ENCODE data around the gene D2HGDH.
A peak's percentile ranks its signal among the peaks of the same experiment; 100 is the strongest.

Gene D2HGDH

GRCh38 chr2:241771286-241772062 lies 37.0 kb downstream of the D2HGDH start:
- Histone ChIP-seq H3K27ac (peak overlapping the region; percentile 92), H3K9me3 (ENCODE audit: low read depth, low read length) (no peaks in the 10 kb centered on the region), H3K36me3 (ENCODE audit: insufficient read depth, low read length) (no peaks in the 10 kb centered on the region), H3K4me3 (no peak overlapping the region; the same call in 1 of the 2 replicates), H3K9ac (ENCODE audit: insufficient read length) (peak overlapping the region; percentile 62)
- no peak; the same call in 1 of the 2 replicates for TF ChIP-seq POLR2AphosphoS5 (IDR thresholded peaks at IDR 0.05; ENCODE audit: borderline replicate concordance, low read depth, low read length)
- TF ChIP-seq EZH2 (IDR thresholded peaks at IDR 0.05), result no peak
- TF ChIP-seq FOXP2 (optimal IDR thresholded peaks at IDR 0.05; ENCODE audit: control extremely low read depth, extremely low read length, insufficient read depth), result no peak
- no peak for DNase-seq (ENCODE audit: low read depth, low spot score)

DNA sequence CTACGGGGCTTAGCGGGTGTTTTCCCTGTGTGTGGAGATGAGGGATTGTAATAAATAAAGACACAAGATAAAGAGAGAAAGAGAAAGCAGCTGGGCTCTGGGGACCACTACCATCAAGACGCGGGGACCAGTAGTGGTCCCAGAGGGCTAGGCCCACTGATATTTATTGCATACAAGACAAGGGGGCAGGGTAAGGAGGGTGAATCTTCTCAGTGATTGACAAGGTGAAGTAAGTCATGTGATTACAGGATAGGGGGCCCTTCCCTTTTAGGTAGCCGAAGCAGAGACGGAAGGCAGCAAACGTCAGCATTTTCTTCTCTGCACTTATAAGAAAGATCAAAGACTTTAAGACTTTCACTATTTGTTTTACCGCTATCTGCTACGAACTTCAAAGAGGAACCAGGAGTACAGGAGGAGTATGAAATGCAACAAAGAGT lies 37.7 kb downstream of the D2HGDH start:
- Histone ChIP-seq H3K27ac (peak overlapping the region; percentile 92), H3K9me3 (ENCODE audit: low read depth, low read length) (no peaks in the 10 kb centered on the region), H3K4me3 (no peak overlapping the region; the same call in 1 of the 2 replicates), H3K9ac (ENCODE audit: insufficient read length) (peak overlapping the region; percentile 62), H3K36me3 (ENCODE audit: insufficient read depth, low read length) (no peaks in the 10 kb centered on the region)
- TF ChIP-seq EZH2 (IDR thresholded peaks at IDR 0.05) (no peak), POLR2AphosphoS5 (IDR thresholded peaks at IDR 0.05; ENCODE audit: borderline replicate concordance, low read depth, low read length) (no peak; the same call in 1 of the 2 replicates), FOXP2 (optimal IDR thresholded peaks at IDR 0.05; ENCODE audit: control extremely low read depth, extremely low read length, insufficient read depth) (no peak)
- no peak for DNase-seq (ENCODE audit: low read depth, low spot score)

- no peaks in the 10 kb centered on the region for H3K9me3 ChIP-seq (ENCODE audit: low read depth, low read length)
- H3K9ac ChIP-seq (ENCODE audit: insufficient read length), result no peak overlapping the region
- no peak for TF ChIP-seq EZH2 (IDR thresholded peaks at IDR 0.05)
- no peak for TF ChIP-seq POLR2AphosphoS5 (IDR thresholded peaks at IDR 0.05; ENCODE audit: borderline replicate concordance, low read depth, low read length)
- TF ChIP-seq FOXP2 (optimal IDR thresholded peaks at IDR 0.05; ENCODE audit: control extremely low read depth, extremely low read length, insufficient read depth), result no peak
- no peak overlapping the region for H3K4me3 ChIP-seq
- H3K27ac ChIP-seq, result peak overlapping the region; percentile 31; the same call in 1 of the 2 replicates
- no peaks in the 10 kb centered on the region for H3K36me3 ChIP-seq (ENCODE audit: insufficient read depth, low read length)
- DNase-seq (ENCODE audit: low read depth, low spot score), result no peak
Measured at GRCh38 chr2:241773511-241774418, 39.3 kb downstream of the D2HGDH start.

- peak overlapping the region; percentile 67 for H3K27ac ChIP-seq
- H3K9me3 ChIP-seq (ENCODE audit: low read depth, low read length), result no peaks in the 10 kb centered on the region
- H3K36me3 ChIP-seq (ENCODE audit: insufficient read depth, low read length), result no peaks in the 10 kb centered on the region
- peak overlapping the region; percentile 22; the same call in 1 of the 2 replicates for H3K4me3 ChIP-seq
- H3K9ac ChIP-seq (ENCODE audit: insufficient read length), result no peak overlapping the region
- TF ChIP-seq EZH2 (IDR thresholded peaks at IDR 0.05), result no peak
- peak; percentile 58; the same call in 1 of the 2 replicates for TF ChIP-seq POLR2AphosphoS5 (IDR thresholded peaks at IDR 0.05; ENCODE audit: borderline replicate concordance, low read depth, low read length)
- TF ChIP-seq FOXP2 (optimal IDR thresholded peaks at IDR 0.05; ENCODE audit: control extremely low read depth, extremely low read length, insufficient read depth), result no peak
- no peak for DNase-seq (ENCODE audit: low read depth, low spot score)
Measured at GRCh38 chr2:241774419-241775222, 40.2 kb downstream of the D2HGDH start.

- Histone ChIP-seq H3K36me3 (ENCODE audit: insufficient read depth, low read length) (no peaks in the 10 kb centered on the region), H3K9ac (ENCODE audit: insufficient read length) (no peak overlapping the region), H3K9me3 (ENCODE audit: low read depth, low read length) (no peaks in the 10 kb centered on the region)
Measured at GRCh38 chr2:241775223-241776177, 41.1 kb downstream of the D2HGDH start.

GRCh38 chr2:241776336-241777169 lies 42.1 kb downstream of the D2HGDH start, which contains the start of gene GAL3ST2:
GAL3ST2 (plus strand) TSS chr2:241776822; CDS start chr2:241776956, 134 bp downstream.
- no peak for TF ChIP-seq POLR2AphosphoS5 (IDR thresholded peaks at IDR 0.05; ENCODE audit: borderline replicate concordance, low read depth, low read length)
- TF ChIP-seq FOXP2 (optimal IDR thresholded peaks at IDR 0.05; ENCODE audit: control extremely low read depth, extremely low read length, insufficient read depth), result no peak
- TF ChIP-seq EZH2 (IDR thresholded peaks at IDR 0.05), result no peak
- no peaks in the 10 kb centered on the region for H3K9me3 ChIP-seq (ENCODE audit: low read depth, low read length)
- no peak for DNase-seq (ENCODE audit: low read depth, low spot score)
- H3K36me3 ChIP-seq (ENCODE audit: insufficient read depth, low read length), result no peaks in the 10 kb centered on the region
- no peak within 1 kb of the TSS for H3K9ac ChIP-seq (ENCODE audit: insufficient read length)
- 0 out of 2 replicates have a peak within 1 kb of the TSS, but pooled peaks have one; percentile 49 for H3K27ac ChIP-seq
- no peak within 1 kb of the TSS for H3K4me3 ChIP-seq

More at GRCh38 chr2:241775223-241776177, 41.1 kb downstream of the D2HGDH start:
- TF ChIP-seq EZH2 (IDR thresholded peaks at IDR 0.05), result no peak
- no peak for TF ChIP-seq FOXP2 (optimal IDR thresholded peaks at IDR 0.05; ENCODE audit: control extremely low read depth, extremely low read length, insufficient read depth)
- TF ChIP-seq POLR2AphosphoS5 (IDR thresholded peaks at IDR 0.05; ENCODE audit: borderline replicate concordance, low read depth, low read length), result no peak
- peak overlapping the region; percentile 67 for H3K27ac ChIP-seq
- no peak for DNase-seq (ENCODE audit: low read depth, low spot score)
- H3K4me3 ChIP-seq, result peak overlapping the region; percentile 22; the same call in 1 of the 2 replicates
